OCI-LY7 (cell line): Measurements from ENCODE around the gene CD70. TPM values are rescaled to one million over a fixed set of nuclear protein-coding genes. Genes with fewer than 3 reads are reported as not detected.

Source experiments
- BruUV-seq: library from RNA; stranded (reverse); fragments of 400-500 nt; replicated peaks from 2 replicates; lab custom pipeline; 2021; lab: Mats Ljungman, UMichigan
- CTCF ChIA-PET: fragments of 300-600 bp; sonication (Branson Sonifier 250); formaldehyde crosslinking; loops from one replicate; lab custom pipeline; 2022; ENCODE audit warnings: antibody characterized with exemption; ENCODE audit not compliant: unreplicated experiment; lab: Charles Lee
- POLR2A ChIA-PET: fragments of 300-600 bp; sonication (Branson Sonifier 250); formaldehyde crosslinking; loops from one replicate; lab custom pipeline; 2022; ENCODE audit warnings: antibody characterized with exemption; lab: Charles Lee
- DNase-seq: peaks from one replicate; pipeline ENCODE4 v3.0.0-alpha.2; 2015; ENCODE audit warnings: low spot score
- H2AFZ ChIP-seq: fragments of 200-600 bp; sonication (generic), shearing (Covaris generic); 2 replicates; pipeline ENCODE4 v1.6.1; 2014; ENCODE audit warnings: mild to moderate bottlenecking, antibody characterized with exemption, low read length, moderate library complexity
- H3K27ac ChIP-seq: fragments of 200-600 bp; sonication (generic); 2 replicates; pipeline ENCODE4 v1.5.1; 2014; ENCODE audit warnings: mixed run types, low read depth, mild to moderate bottlenecking, moderate library complexity, low read length, inconsistent platforms; ENCODE audit not compliant: poor library complexity, severe bottlenecking
- H3K36me3 ChIP-seq: fragments of 200-600 bp; sonication (generic); 2 replicates; pipeline ENCODE4 v1.6.1; 2014; ENCODE audit warnings: mild to moderate bottlenecking, antibody characterized with exemption, low read length, moderate library complexity, mixed read lengths; ENCODE audit not compliant: insufficient read depth
- H3K4me1 ChIP-seq: fragments of 200-600 bp; sonication (generic); 2 replicates; pipeline ENCODE4 v1.5.1; 2014; ENCODE audit warnings: mild to moderate bottlenecking, low read length; ENCODE audit not compliant: insufficient read depth, poor library complexity, severe bottlenecking
- H3K4me2 ChIP-seq: fragments of 200-600 bp; sonication (generic); 2 replicates; pipeline ENCODE4 v1.6.1; 2014; ENCODE audit warnings: mild to moderate bottlenecking, low read length
- H3K4me3 ChIP-seq: fragments of 200-600 bp; sonication (generic); 2 replicates; pipeline ENCODE4 v1.5.1; 2014; ENCODE audit warnings: mild to moderate bottlenecking, low read depth, low read length; ENCODE audit not compliant: poor library complexity, severe bottlenecking
- H3K79me2 ChIP-seq: fragments of 200-600 bp; sonication (generic); 2 replicates; pipeline ENCODE4 v1.6.1; 2016; ENCODE audit warnings: low read depth, mild to moderate bottlenecking, low read length, moderate library complexity, mixed read lengths; ENCODE audit not compliant: insufficient read depth
- H3K9me2 ChIP-seq: fragments of 200-600 bp; sonication (generic); 2 replicates; pipeline ENCODE4 v1.6.1; 2016; ENCODE audit warnings: mild to moderate bottlenecking, low read length, mixed read lengths; ENCODE audit not compliant: insufficient read depth
- H3K9me3 ChIP-seq: fragments of 200-600 bp; sonication (generic); 2 replicates; pipeline ENCODE4 v1.6.1; 2014; ENCODE audit warnings: mild to moderate bottlenecking, mixed run types, low read length, mixed read lengths
- H4K20me1 ChIP-seq: fragments of 200-600 bp; sonication (generic); 2 replicates; pipeline ENCODE4 v1.6.1; 2014; ENCODE audit warnings: mild to moderate bottlenecking, antibody characterized with exemption, low read length, moderate library complexity, mixed read lengths; ENCODE audit not compliant: insufficient read depth
- EZH2phosphoT487 ChIP-seq: fragments of 200-600 bp; sonication (generic); IDR thresholded peaks from 2 replicates; pipeline ENCODE4 v1.6.1; 2018; ENCODE audit warnings: low read depth, borderline replicate concordance, mild to moderate bottlenecking, mixed run types, antibody characterized with exemption, low read length, moderate library complexity, mixed read lengths
- intact Hi-C: fragments of 100-400 bp; cut with micrococcal nuclease; formaldehyde crosslinking; loops from one replicate; pipeline ENCODE4 v1.10.0; 2022; ENCODE audit not compliant: unreplicated experiment
- total RNA-seq, 2 experiments: library from RNA; depleted of rRNA in 1 of 2; stranded (reverse); fragments of >200 nt in 1 of 2; shearing (Covaris generic) in 1 of 2; gene quantifications; 2 replicates each; pipeline ENCODE4 v1.2.3, GENCODE V29; 2014 to 2022
- TF ChIP-seq, protein P1 (sequence below): fragments of 200-600 bp; sonication (generic); conservative IDR thresholded peaks from 2 replicates; pipeline ENCODE4 v1.5.1; 2014; ENCODE audit warnings: mild to moderate bottlenecking, antibody characterized with exemption, low read length, moderate library complexity, mixed read lengths

The CD70 gene
- total RNA-seq, 2 experiments from 2014 or later = 88.2 to 165 TPM

DNA sequence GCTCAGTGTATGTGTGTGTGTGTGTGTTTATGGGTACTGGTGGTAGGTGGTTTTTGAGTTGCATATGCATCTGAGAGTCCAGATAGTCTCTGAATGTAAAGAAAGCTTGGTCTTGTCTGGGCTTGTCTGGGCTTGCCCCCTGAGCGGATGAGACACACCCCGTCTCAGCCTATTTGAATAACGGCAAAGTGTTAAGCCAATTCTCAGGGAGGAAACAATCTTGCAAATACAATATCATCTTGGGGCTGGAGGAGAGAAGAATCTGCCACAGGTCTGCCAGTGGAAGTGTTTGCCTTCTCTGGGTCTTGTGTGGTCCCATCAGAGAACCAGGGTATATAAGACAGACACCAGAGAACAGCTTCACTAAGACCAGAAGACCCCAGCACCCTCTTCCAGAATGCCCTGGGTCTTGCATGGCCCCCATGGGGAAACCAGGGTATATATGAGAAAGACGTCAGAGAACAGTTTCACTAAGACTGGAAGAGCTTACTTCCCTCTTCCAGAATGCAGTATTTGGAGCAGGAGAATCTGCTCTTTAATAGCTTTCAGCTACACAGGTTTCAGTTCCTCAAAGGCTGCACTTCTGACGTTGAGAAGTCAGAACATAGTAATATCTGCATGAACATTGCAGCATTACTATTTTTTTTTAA, 13.3 kb downstream of the CD70 start:
- H3K36me3 ChIP-seq = peaks cover 3% of the 10 kb centered on the region
- DNase-seq = peak; percentile 96
- peak overlapping the region; percentile 69 for H3K4me2 ChIP-seq

DNA sequence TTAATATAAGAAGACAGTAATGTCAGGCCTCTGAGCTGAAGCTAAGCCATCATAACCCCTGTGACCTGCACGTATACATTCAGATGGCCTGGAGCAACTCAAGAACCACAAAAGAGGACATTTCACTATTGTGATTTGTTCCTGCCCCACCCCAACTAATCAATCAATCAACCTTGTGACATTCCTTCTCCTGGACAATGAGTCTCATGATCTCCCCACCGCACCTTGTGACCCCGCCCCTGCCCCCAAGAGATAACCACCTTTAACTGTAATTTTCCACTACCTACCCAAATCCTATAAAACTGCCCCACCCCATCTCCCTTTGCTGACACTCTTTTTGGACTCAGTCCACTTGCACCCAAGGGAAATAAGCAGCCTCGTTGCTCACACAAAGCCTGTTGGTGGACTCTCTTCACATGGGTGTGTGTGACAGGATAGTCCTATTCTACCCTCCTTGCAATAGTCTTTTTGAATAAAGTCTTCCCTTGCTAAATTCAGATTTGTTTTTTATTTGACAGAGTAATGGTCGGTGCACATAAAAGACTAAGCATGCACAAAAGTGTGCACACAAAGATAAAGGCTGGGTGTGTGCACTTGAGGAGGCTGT, 14.0 kb downstream of the CD70 start:
- Histone ChIP-seq H3K9me3 (peaks cover 9% of the 10 kb centered on the region; the same call in 1 of the 2 replicates), H3K4me3 (peak overlapping the region; percentile 56), H3K79me2 (no peaks in the 10 kb centered on the region), H3K9me2 (no peaks in the 10 kb centered on the region), H2AFZ (peak overlapping the region; percentile 72; the same call in 1 of the 2 replicates), H3K4me2 (peak overlapping the region; percentile 69), H3K4me1 (peaks cover 84% of the 10 kb centered on the region), H3K36me3 (no peaks in the 10 kb centered on the region; the same call in 1 of the 2 replicates), H3K27ac (peak overlapping the region; percentile 92), H4K20me1 (no peaks in the 10 kb centered on the region)
- no TSS peak for BruUV-seq
- TF ChIP-seq, protein P1, sequence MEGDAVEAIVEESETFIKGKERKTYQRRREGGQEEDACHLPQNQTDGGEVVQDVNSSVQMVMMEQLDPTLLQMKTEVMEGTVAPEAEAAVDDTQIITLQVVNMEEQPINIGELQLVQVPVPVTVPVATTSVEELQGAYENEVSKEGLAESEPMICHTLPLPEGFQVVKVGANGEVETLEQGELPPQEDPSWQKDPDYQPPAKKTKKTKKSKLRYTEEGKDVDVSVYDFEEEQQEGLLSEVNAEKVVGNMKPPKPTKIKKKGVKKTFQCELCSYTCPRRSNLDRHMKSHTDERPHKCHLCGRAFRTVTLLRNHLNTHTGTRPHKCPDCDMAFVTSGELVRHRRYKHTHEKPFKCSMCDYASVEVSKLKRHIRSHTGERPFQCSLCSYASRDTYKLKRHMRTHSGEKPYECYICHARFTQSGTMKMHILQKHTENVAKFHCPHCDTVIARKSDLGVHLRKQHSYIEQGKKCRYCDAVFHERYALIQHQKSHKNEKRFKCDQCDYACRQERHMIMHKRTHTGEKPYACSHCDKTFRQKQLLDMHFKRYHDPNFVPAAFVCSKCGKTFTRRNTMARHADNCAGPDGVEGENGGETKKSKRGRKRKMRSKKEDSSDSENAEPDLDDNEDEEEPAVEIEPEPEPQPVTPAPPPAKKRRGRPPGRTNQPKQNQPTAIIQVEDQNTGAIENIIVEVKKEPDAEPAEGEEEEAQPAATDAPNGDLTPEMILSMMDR = no peak
- TF ChIP-seq EZH2phosphoT487 = no peak
- intact Hi-C loops = loop anchor here (2.0 kb wide), 2 partner anchors 40 to 48 kb away; no protein-coding TSS in a partner anchor
- ChIA-PET CTCF (interaction anchor here (2.0 kb wide), 1 partner anchor 10 kb away, joined by 4 read pairs; no protein-coding TSS in a partner anchor), POLR2A (interaction anchor here (0.6 to 1.9 kb wide), 4 partner anchors 24 to 54 kb away, joined by 3 to 8 read pairs (median 5); partner anchors contain the start of gene TNFSF9)
- DNase-seq = peak; percentile 42

More for the DNA sequence above, 13.3 kb downstream of the CD70 start:
- intact Hi-C loops = loop anchor here (2.0 kb wide), 2 partner anchors 41 to 49 kb away; no protein-coding TSS in a partner anchor
- ChIA-PET POLR2A (interaction anchor here (0.6 to 1.9 kb wide), 9 partner anchors 23 to 61 kb away, joined by 3 to 8 read pairs (median 3); partner anchors contain the start of gene TNFSF9), CTCF (interaction anchor here (0.6 to 2.0 kb wide), 2 partner anchors 9 to 23 kb away, joined by 3 to 4 read pairs; no protein-coding TSS in a partner anchor)
- TF ChIP-seq, protein P1 = no peak
- no peak for TF ChIP-seq EZH2phosphoT487
- Histone ChIP-seq H3K4me1 (peaks cover 85% of the 10 kb centered on the region), H3K27ac (peak overlapping the region; percentile 92), H3K4me3 (peak overlapping the region; percentile 56), H3K9me2 (no peaks in the 10 kb centered on the region), H3K79me2 (no peaks in the 10 kb centered on the region), H4K20me1 (no peaks in the 10 kb centered on the region), H3K9me3 (peaks cover 9% of the 10 kb centered on the region; the same call in 1 of the 2 replicates), H2AFZ (peak overlapping the region; percentile 72; the same call in 1 of the 2 replicates)
- no TSS peak for BruUV-seq
